ENCODE data around the gene ABCA2. TPM values are rescaled to one million over a fixed set of nuclear protein-coding genes. Genes with fewer than 3 reads are reported as not detected.

ABCA2 gene
- total and polyA plus RNA-seq, 9 of the 15 experiments (the other 6 are each of a cell fraction or from before 2014, with no cell fraction given): 0.69 to 16.3 (median 6.1) TPM; not detected in 2

DNA sequence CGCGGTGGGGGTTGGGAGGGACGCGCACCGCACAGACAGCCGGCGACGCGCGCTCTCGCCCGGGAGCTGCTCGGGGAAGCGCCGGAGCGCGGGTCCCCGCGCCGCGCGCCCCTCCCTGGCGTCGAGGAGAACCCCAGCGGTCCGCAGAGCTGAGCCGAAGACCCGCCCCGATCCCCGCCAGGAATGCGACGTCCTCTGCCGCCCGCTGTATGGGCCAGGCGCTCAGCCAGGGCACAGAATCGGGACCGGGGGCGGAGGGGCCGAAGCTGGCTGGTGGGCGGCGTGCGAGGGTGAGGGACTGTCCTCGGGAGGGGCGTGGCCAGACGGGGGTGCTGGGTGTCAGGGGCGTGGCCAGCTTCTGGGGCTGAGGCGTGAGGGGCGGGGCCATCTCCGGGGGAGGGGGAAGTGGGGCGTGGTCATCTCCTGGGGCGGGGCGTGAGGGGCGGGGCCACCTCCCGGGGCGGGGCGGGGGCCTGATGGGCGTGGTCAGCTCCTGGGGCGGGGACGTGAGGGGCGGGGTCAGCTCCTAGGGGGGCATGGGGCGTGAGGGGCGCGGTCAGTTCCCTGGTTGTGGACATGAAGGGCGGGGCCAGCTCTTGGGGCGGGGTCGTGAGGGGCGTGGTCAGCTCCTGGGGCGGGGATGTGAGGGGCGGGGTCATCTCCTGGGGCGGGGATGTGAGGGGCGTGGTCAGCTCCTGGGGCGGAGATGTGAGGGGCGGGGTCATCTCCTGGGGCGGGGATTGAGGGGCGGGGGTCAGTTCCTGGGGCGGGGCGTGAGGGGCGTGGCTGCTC, 49.8 kb downstream of the ABCA2 start (continued):
- TF ChIP-seq PRPF4 (IDR thresholded peaks at IDR 0.05; ENCODE audit: insufficient read depth, low read depth, low read length, poor library complexity, severe bottlenecking) (no peak), PCBP2 (IDR thresholded peaks at IDR 0.05; ENCODE audit: low read depth, low read length, poor library complexity, severe bottlenecking) (no peak), POLR3G (IDR thresholded peaks at IDR 0.05; ENCODE audit: extremely low read depth, insufficient read length, insufficient replicate concordance) (no peak), NCOR1 (IDR thresholded peaks at IDR 0.05) (no peak), ESRRB (CRISPR knock-in tag; IDR thresholded peaks at IDR 0.05; ENCODE audit: borderline replicate concordance) (no peak), FOXK1 (CRISPR knock-in tag; IDR thresholded peaks at IDR 0.05; ENCODE audit: borderline replicate concordance) (no peak), DPF2 (IDR thresholded peaks at IDR 0.05) (peak; percentile 37; the same call in 1 of the 2 replicates), POLR2AphosphoS5 (IDR thresholded peaks at IDR 0.05; ENCODE audit: control insufficient read depth, insufficient read depth, low read depth, low read length) (no peak), DIDO1 (tag; IDR thresholded peaks at IDR 0.05; ENCODE audit: low read depth) (no peak), PTRF (tag; IDR thresholded peaks at IDR 0.05) (no peak)
- TF ChIP-seq, protein P1, sequence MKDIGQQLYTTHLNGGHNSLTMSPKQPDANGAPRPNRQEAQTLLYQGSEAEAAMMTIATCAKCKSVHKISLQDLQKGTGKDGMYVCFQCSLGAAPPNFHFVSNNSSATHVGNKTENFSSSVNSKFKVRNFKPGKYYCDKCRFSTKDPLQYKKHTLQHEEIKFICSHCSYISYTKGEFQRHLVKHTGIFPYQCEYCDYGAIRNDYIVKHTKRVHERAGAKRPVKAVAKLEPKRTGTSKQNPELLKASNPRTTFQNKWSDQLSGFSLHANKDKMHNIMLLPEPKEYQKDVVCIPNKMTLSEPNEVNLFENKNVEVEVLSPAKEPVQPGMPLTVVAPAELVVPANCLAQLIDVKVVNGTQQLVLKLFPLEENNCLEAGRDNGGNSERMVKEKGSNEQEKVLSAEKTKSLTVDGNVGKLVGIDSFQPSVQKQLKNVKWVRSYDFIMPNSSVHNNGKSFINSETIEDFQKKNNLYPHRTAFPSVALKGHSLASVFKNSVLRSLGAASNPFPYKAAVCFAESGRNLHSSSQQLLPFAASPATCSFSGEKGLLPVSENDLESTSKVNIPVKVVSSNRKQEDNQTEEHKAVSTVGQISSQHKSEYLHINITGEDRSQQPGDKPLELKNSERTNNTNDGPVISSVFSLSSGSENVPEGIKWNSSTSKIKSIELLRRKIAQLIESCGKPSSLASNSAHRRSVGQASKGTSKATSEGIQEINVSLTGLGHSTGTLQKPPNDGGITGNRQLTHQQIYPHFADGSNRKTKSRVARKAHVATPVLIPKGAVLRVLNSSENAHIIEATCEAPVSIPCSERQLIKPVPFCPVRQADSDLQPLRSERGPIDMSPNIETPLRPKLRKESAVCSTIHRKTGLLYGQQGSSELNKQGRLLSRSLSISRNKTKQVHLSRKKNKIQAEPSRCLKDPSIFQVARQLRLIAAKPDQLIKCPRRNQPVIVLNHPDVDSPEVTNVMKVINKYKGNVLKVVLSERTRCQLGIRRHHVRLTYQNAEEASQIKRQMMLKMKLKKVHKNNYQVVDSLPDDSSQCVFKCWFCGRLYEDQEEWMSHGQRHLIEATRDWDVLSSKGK (CRISPR knock-in tag; IDR thresholded peaks at IDR 0.05): no peak
- TF ChIP-seq, protein P2, sequence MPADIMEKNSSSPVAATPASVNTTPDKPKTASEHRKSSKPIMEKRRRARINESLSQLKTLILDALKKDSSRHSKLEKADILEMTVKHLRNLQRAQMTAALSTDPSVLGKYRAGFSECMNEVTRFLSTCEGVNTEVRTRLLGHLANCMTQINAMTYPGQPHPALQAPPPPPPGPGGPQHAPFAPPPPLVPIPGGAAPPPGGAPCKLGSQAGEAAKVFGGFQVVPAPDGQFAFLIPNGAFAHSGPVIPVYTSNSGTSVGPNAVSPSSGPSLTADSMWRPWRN (IDR thresholded peaks at IDR 0.05; ENCODE audit: low read depth): no peak
- TF ChIP-seq, protein P3, sequence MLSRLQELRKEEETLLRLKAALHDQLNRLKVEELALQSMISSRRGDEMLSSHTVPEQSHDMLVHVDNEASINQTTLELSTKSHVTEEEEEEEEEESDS (CRISPR knock-in tag; IDR thresholded peaks at IDR 0.05): no peak
- TF ChIP-seq, protein P4, sequence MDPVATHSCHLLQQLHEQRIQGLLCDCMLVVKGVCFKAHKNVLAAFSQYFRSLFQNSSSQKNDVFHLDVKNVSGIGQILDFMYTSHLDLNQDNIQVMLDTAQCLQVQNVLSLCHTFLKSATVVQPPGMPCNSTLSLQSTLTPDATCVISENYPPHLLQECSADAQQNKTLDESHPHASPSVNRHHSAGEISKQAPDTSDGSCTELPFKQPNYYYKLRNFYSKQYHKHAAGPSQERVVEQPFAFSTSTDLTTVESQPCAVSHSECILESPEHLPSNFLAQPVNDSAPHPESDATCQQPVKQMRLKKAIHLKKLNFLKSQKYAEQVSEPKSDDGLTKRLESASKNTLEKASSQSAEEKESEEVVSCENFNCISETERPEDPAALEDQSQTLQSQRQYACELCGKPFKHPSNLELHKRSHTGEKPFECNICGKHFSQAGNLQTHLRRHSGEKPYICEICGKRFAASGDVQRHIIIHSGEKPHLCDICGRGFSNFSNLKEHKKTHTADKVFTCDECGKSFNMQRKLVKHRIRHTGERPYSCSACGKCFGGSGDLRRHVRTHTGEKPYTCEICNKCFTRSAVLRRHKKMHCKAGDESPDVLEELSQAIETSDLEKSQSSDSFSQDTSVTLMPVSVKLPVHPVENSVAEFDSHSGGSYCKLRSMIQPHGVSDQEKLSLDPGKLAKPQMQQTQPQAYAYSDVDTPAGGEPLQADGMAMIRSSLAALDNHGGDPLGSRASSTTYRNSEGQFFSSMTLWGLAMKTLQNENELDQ (CRISPR knock-in tag; IDR thresholded peaks at IDR 0.05; ENCODE audit: borderline replicate concordance): no peak
- TF ChIP-seq, protein P5, sequence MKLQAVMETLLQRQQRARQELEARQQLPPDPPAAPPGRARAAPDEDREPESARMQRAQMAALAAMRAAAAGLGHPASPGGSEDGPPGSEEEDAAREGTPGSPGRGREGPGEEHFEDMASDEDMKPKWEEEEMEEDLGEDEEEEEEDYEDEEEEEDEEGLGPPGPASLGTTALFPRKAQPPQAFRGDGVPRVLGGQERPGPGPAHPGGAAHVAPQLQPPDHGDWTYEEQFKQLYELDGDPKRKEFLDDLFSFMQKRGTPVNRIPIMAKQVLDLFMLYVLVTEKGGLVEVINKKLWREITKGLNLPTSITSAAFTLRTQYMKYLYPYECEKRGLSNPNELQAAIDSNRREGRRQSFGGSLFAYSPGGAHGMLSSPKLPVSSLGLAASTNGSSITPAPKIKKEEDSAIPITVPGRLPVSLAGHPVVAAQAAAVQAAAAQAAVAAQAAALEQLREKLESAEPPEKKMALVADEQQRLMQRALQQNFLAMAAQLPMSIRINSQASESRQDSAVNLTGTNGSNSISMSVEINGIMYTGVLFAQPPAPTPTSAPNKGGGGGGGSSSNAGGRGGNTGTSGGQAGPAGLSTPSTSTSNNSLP (IDR thresholded peaks at IDR 0.05; ENCODE audit: borderline replicate concordance, low read depth, low read length): no peak
